ENCODE measurements around the gene CYB561D1.

DNA sequence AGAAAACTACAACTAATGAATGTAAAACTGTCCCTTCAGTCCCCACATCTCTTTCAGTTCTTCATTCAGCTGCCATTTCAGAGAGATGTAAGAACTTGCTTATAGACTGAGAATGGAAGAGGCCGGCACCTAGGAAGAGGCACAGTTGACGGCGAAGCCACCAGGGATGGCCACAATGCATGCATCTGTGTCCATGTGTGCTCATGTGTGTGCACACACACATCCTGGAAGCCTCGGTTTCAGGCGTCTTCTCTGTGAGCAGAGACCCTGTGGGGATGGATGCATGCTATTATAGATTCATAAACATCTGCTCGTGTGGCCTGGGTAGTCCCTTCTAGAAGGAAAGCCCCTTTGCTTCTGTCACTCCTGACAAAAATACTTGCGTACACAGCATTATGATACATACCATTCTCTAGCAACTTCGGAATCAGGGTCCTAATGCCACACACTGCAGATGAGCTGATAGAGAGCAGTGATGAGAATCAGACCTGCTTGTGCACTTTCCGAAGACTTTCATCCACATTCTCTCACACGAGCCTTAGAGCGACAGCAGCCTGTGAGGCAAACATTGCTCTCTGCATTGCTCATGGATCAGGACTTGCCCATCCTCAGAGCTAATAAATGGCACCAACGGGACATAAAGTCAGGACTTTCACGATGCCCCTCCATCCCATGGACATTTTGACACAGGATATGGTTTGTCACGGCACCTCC lies 33.4 kb downstream of the CYB561D1 start:
- TF ChIP-seq, protein P1, sequence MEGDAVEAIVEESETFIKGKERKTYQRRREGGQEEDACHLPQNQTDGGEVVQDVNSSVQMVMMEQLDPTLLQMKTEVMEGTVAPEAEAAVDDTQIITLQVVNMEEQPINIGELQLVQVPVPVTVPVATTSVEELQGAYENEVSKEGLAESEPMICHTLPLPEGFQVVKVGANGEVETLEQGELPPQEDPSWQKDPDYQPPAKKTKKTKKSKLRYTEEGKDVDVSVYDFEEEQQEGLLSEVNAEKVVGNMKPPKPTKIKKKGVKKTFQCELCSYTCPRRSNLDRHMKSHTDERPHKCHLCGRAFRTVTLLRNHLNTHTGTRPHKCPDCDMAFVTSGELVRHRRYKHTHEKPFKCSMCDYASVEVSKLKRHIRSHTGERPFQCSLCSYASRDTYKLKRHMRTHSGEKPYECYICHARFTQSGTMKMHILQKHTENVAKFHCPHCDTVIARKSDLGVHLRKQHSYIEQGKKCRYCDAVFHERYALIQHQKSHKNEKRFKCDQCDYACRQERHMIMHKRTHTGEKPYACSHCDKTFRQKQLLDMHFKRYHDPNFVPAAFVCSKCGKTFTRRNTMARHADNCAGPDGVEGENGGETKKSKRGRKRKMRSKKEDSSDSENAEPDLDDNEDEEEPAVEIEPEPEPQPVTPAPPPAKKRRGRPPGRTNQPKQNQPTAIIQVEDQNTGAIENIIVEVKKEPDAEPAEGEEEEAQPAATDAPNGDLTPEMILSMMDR (IDR thresholded peaks at IDR 0.05), result no peak
- no peak for TF ChIP-seq POLR2A (IDR thresholded peaks at IDR 0.05)
